Skeletal muscle cell (primary cell): ENCODE measurements around the gene LMO7.
"Not testable (repeated sequence)": the region's sequence is repeated elsewhere in the genome, so short reads cannot be mapped to it uniquely, and the experiment has no call there.

Source experiments
- DNase-seq: peaks from one replicate; pipeline ENCODE4 v3.0.0-alpha.2; 2010; ENCODE audit warnings: low read depth
- H3K4me3 ChIP-seq: 2 replicates; pipeline ENCODE4 v1.5.1; 2011; ENCODE audit warnings: low read depth, mild to moderate bottlenecking, control low read depth, low read length, moderate library complexity

Gene LMO7

DNA sequence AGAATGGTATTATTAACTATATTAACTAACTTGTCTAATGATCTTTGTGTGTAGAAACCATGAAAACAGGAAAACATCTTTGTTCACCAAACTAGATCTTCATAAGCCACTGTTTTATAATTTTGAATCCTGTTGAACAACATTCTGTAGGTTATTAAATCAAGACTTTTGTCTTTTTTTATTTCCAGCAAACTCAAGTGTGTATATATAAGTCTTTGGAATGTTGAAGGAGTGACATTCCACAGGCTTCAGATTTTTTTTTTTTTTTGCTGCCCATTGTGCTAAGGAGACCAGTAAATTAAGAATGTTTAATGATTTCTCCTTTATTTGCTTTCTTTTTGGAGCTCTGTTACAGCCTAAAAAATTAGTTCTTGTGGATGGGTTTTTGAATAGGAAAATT is 89.6 kb downstream of the LMO7 start:
- H3K4me3 ChIP-seq: no peak overlapping the region
- DNase-seq: no peak

DNA sequence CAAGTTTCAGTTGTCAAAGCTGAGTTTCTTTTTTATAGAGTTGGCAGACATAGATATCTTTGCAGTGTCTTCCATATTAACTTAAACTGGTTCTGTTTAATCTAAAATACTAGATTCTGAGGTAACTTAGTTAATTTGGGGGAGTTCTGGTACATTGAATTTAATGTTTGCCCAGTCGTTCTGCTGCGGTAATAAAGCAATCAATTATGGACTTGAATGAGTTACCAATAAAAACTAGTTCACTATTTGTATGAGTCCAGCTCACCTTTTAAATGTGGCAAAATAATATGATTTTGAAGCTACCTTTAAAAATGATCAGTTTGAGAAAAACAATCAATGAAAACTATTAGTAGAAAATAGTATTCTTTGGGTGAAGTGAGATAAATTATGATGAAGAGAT is 90.2 kb downstream of the LMO7 start:
- H3K4me3 ChIP-seq: no peak overlapping the region
- no peak for DNase-seq

DNA sequence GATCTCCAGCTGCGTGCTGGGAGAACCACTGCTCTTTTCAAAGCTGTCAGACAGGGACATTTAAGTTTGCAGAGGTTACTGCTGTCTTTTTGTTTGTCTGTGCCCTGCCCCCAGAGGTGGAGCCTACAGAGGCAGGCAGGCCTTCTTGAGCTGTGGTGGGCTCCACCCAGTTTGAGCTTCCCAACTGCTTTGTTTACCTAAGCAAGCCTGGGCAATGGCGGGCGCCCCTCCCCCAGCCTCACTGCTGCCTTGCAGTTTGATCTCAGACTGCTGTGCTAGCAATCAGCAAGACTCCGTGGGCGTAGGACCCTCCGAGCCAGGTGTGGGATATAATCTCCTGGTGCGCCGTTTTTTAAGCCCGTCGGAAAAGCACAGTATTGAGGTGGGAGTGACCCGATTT is 97.0 kb downstream of the LMO7 start:
- not testable (repeated sequence) for DNase-seq, H3K4me3 ChIP-seq

DNA sequence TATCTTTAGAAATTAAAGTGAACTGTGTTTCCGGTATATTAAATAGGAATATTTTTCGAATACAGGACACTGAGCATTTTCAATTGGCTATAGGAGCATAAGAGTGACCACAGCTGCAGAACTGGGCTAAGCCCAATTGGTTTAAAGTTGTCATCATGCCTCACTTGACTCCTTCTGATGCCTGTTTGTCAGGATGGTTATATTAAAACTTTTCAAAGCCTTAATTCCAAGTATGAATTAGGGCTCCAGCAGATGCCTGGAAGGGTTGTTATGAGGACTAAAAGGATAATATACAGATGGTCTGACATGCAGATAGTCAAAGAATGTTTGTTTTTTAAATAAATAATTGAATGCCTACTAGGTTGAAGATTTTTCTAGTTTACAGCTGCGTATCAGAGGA is 100.0 kb downstream of the LMO7 start:
- no peak for DNase-seq
- no peak overlapping the region for H3K4me3 ChIP-seq

DNA sequence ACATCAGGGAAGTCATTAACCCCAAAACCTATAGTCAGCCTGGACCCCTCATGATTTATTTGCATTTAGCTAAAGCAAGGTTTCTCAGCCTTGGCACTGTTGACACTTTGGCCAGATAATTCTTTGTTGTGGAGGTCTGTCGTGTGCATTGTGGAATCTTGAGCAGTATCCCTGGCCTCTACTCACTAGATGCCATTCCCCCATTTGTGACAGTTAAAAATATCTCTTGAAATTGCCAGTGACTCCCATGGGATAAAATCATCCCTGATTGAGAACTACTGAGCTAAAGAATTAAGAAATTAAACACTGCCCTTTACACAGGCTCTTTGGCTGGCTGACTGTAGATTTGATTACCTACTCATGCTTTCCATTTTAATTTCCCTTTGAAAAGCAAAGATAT is 102.7 kb downstream of the LMO7 start:
- H3K4me3 ChIP-seq: no peak overlapping the region
- no peak for DNase-seq

DNA sequence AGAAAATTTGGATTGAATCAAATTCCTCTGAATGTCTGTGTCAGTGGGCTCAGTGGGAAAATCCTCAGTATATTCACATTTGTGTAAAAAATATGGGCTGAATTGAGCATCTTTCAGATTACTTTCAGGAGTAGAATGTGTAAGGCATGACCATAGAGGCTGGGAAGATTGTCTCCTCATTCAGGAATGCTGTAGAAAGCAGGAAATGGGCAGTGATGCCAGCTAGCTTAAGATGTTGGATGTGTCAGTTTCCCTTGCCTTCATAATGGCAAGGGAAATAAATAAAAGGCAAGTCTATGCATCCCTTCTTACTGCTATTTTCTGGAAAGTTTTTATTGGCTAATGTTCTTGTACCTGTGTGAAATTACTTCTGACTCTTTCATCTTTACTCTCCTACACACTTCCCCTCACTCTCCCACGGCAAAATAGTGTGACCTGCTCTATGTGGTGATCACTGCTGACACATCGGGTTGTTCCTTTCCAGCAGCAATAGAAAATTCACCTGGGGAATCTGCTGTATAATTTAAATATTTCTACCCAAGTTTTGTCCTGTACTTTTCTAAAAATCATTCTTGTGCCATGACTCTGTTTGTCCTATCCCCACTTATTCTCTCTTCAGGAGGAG is 103.2 kb downstream of the LMO7 start:
- no peak overlapping the region for H3K4me3 ChIP-seq
- no peak for DNase-seq

DNA sequence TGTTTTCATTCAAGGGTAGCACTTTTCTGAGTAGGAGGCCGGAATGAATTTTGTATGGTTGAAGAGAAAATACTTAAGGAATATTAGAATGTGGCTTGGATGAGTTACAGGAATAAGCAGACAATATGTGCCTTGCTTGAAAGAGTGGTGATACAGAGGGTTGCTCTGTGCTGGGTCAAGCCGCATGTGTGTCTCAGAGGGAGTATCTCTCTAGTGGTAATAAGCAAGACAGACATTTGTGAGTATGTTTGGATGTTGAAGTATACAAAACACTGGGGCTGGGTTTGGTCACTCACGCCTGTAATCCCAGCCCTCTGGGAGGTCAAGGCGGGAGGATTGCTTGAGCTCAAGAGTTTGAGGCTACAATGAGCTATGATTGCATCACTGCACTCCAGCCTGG is 103.9 kb downstream of the LMO7 start:
- no peak for DNase-seq
- no peak overlapping the region for H3K4me3 ChIP-seq

DNA sequence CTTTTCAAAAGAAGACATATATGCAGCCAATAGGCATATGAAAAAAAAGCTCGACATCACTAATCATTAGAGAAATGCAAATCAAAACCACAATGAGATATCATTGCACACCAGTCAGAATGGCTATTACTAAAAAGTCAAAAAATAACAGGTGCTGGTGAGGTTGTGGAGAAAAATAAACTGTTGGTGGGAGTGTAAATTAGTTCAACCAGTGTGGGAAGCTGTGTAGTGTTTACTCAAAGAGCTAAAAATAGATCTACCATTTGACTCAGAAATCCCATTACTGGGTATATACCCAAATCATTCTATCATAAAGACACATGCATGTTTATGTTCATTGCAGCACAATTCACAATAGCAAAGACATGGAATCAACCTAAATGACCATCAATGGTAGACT is 106.9 kb downstream of the LMO7 start:
- H3K4me3 ChIP-seq, DNase-seq: not testable (repeated sequence)

DNA sequence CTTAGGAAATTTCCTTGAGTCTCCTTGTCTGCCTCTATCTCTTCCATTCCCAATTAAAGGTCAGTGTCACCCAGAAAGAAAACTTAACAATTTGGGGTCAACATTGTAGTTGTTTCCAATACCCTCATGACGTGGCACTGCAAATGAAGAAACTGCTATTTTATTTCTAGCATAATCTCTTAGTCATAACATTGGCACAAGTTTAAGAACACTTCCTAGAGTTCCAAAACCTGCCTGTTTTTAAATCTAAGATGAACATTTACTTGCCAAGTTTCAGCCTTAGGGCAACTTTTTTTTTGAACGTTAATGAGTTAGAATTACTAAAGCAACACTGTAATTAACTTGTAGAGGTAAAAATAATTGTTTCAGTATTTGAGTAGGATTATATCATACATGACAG is 108.0 kb downstream of the LMO7 start:
- DNase-seq: no peak
- no peak overlapping the region for H3K4me3 ChIP-seq

DNA sequence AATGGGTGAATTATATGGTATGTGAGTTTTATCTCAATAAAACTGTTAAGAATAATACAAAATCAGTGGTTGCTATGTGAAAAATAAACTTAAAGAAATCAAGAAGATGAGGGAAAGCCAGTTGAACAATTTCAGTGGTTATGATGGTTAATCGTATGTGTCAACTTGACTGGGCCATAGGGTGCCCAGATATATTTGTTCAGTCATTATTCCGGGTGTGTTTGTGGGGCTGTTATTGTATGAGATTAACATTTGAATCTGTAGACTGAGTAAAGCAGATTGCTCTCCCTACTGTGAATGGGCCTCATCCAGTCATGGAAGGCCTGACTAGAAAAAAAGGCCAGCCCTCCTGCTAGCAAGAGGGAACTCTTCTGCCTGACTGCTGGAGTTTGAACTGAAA is 109.3 kb downstream of the LMO7 start:
- H3K4me3 ChIP-seq: no peak overlapping the region
- no peak for DNase-seq

DNA sequence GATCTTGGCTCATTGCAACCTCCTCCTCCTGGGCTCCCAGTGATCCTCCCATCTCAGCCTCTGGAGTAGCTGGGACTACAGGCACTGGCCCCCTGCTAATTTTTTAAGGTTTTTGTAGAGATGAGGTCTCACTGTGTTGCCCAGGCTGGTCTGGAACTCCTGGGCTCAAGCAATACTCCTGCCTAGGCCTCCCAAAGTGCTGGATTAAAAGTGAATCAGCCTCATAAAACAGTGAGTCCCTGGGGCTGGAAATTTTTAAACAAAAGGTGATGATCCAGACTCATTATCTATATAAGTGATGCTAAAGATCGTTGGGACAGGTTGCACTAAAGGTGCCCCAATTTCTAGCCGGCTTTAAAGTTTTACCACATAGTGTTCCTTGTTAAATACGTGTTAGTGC is 112.7 kb downstream of the LMO7 start:
- H3K4me3 ChIP-seq: no peak overlapping the region
- no peak for DNase-seq

DNA sequence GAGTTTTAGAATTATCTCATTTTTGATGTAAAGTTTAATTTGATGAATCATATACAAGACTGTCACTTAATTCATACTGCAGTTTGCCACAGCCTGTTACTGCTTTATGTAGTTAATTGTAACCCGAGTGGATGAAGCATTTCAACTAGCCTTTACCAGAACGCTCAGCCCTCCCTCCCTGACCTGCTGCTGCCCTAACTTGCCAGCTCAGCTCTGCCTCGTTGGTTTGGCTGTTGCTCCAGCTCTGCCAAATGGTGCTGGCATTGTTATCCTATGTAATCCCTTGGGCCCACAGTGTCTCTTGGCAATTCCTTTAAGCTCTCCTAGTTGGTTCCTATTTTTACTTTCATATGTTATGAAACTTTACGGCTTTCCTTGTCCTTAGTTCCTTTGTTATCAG is 113.3 kb downstream of the LMO7 start:
- DNase-seq: peak; percentile 46
- H3K4me3 ChIP-seq: no peak overlapping the region

DNA sequence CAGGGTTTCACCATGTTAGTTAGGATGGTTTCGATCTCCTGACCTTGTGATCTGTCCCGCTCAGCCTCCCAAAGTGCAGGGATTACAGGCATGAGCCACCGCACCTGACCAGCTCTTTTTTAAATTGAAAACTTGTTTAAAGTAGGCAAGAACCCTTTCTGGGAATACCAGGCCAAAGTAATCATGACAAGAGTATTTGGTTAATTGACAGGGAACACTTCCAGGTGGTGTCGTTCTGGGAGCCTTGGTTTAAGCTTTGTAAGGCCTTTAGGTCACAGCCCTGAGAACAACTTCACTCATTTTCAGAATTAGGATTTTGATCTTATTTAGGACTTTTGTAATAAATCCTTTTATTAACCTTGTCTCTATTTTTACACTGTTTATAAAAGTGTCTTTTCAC is 115.2 kb downstream of the LMO7 start:
- DNase-seq: no peak
- no peak overlapping the region for H3K4me3 ChIP-seq

DNA sequence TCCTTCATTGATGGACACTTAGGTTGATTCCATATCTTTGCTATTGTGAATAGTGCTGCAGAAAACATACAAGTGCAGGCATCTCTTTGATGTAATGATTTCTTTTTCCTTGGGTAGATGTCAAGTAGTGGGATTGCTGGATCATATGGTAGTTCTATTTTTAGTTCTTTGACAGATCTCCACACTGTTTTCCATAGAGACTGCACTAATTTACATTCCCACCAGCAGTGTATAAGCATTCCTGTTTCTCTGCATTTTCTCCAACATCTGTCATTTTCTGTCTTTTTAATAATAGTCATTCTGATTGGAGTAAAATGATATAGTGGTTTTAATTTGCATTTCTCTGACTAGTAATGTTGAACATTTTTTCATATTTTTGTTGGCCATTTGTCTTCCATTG is 116.7 kb downstream of the LMO7 start:
- DNase-seq: no peak
- H3K4me3 ChIP-seq: no peak overlapping the region

DNA sequence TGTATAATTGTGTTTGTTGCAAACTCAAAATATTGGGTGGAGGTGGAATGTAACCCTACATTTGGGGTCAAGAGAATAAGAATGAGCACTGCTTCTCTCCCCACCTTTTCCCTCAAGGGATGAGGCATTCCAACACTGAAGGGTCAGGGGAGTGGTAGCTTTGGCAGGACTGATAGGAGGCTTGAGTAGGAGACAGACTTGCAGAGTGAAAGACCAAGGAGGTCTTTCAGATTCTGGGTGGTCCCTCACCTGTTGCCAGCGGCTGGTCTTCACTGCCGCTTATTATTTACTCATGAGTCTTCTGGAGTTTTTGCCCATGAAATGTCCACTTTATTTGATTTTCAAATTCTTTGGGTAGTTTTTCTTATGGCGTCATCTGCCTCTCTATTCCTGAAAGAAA is 118.8 kb downstream of the LMO7 start:
- H3K4me3 ChIP-seq: no peak overlapping the region
- no peak for DNase-seq

DNA sequence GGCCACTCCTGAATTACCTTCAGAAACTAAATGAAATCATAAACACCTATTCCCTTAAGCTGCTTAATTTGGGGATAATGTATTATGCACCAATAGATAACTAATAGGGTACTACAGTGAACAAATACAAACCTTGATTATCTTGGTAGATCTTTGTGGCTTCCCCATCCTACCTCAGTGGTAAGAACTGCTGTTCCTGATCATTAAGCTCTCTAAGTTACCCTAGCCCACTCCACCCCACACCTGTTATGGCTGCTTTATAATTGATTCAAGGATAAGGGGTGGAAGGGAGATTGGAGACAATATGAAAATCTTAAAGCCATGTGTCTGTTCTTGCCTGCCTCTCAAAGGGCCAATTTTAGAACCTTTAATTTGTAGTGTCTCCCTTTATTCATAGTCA is 121.2 kb downstream of the LMO7 start:
- no peak overlapping the region for H3K4me3 ChIP-seq
- no peak for DNase-seq

DNA sequence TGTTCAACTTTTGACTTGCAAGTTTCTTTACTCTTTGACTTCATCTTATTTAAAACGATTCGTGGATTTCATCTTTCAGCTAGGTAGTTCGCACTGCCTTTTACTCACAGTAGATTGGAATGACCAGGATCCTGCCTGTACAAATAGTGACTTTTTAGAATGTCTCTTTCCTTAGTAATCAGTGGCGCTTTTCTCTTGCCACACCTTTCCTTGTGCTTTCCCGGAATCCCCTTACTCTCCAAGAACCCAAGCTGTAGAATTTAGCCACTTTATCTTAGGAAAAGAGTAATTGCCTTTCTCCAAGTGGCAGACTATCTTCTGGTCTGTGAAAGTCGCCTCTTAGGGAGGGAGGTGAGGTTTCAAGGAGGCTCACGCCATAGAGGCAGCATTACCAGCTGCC is 123.4 kb downstream of the LMO7 start:
- DNase-seq: no peak
- no peak overlapping the region for H3K4me3 ChIP-seq

DNA sequence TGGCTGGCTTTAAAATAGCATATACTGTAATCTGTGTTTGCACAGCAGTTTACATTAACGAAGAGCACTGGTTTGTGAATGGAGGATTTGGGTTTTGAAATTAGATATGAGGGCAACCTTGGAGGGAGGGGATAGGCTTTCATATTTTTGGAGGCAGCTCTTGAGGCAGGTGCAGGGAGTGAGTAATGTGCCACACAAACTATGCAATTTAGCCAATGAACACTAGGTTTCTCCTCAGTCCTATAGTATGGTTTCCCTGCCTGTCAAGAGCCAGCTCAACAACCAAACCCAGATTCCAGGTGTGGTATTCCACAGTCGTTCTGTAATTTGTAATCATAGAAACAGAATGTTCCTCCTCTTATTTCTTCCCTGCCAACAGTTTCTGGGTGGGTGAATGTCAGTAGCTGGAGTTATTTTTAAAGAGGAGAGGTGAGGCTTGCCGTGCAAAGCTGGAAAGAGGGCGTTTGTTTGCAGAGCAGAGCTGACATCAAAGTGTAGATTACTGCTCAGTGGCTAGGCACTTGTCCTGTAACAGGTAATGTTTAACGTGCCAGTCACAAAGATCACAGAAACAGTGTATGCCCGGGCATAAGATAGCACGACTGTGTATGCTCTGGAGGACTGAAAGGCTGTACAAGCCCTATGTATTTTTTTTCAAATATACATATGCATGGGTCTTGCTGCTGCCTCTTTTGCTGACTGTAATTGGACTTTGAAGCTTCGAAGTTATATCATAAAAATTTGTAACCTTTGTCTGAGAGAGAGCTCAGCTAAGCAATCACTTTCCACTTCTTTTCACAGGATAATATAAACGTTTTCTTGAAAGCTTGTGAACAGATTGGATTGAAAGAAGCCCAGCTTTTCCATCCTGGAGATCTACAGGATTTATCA is 124.2 kb downstream of the LMO7 start:
- H3K4me3 ChIP-seq: no peak overlapping the region
- no peak for DNase-seq

DNA sequence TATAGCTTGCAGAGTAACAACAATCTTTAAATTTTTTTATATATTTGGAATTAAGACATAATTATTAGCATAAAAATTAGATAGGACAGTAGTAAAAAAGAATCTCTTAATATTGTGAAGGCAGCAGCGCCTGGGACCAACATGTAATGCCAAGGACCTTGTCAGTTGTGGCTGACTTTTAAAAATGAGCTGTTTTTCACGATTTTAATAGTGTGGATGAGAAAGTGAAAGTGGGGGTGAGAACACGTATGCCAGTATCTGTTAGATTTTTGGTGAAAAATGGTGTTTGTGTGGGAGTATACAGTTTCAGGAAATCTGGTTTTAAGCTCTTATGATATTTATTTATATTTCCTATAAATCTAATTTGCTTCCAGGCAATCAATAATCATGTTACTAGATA is 125.2 kb downstream of the LMO7 start:
- no peak overlapping the region for H3K4me3 ChIP-seq
- no peak for DNase-seq

DNA sequence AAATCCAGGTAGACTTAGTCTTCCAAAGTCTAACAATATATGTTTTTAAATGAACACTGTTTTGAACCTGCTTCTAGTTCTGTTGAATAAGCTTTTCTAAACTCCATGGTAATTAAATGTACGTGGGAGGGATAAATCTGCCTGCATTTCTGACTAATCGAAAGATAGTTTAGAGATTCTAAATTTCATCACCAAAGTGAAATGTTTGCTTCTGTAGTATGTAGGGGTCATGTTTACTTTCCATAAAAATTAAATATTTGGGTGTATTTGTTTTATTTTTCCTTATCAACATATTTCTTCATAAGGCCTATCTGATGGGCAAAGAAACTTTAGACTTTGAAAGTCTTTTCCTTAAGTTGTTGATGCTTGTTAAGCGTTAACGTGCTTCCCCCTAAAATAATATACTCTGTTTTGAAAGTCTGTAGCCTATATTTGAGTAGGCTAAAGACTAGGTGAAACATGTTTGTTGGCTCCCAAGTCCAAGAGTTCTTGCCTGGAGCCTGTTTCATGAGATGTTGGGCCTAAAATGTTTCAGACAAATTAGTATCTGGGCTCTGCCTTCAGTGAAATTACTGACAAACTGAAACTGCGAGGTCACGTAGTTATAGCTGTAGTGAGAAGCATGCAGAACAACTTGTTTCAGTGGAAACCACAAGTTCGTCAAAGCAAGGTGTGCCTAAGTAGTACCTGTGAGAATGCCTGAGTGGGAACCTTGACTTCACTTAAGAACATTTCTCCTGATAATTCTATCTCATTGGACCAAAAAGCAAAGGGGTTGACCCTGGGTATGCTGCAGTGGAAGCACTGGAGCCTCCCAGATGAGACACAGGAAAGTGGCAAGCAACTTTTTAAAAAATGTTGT is 126.2 kb downstream of the LMO7 start:
- no peak for DNase-seq
- no peak overlapping the region for H3K4me3 ChIP-seq
